T-helper 17 cell (primary cell): ENCODE data around the gene CACNA2D3. TPM values are rescaled to one million over a fixed set of nuclear protein-coding genes. Genes with fewer than 3 reads are reported as not detected.

Experiments
- ATAC-seq: fragments of 150-1000 bp; cut with Tn5 transposase; 2 replicates; pipeline ENCODE4 v1.10.0; 2021; ENCODE audit warnings: mild to moderate bottlenecking, moderate library complexity
- DNase-seq, 3 donors: peaks; one replicate each; pipeline versions ENCODE4 v3.0.0 to v3.0.0-alpha.2; 2020 to 2021
- H3K9me3 ChIP-seq: one replicate; pipeline ENCODE4 v1.7.0; 2013; ENCODE audit warnings: low read length, mild to moderate bottlenecking; ENCODE audit not compliant: control insufficient read depth, poor library complexity, severe bottlenecking
- H3K27ac Mint-ChIP-seq: one replicate; pipeline ENCODE4 v1.8.0; 2022; ENCODE audit warnings: mild to moderate bottlenecking, moderate library complexity, mixed read lengths
- H3K27me3 Mint-ChIP-seq: one replicate; pipeline ENCODE4 v1.8.0; 2022; ENCODE audit warnings: mixed read lengths
- H3K36me3 Mint-ChIP-seq: one replicate; pipeline ENCODE4 v1.8.0; 2022; ENCODE audit warnings: low read depth, mixed read lengths
- H3K4me1 Mint-ChIP-seq: one replicate; pipeline ENCODE4 v1.8.0; 2022; ENCODE audit warnings: mild to moderate bottlenecking, mixed read lengths
- H3K4me3 Mint-ChIP-seq: one replicate; pipeline ENCODE4 v1.8.0; 2022; ENCODE audit warnings: mild to moderate bottlenecking, moderate library complexity, mixed read lengths
- total RNA-seq, 4 donors: library from RNA in 2 of 4; stranded (reverse) in 2 of 4; gene quantifications; one replicate each; pipeline ENCODE4 v1.2.3 and lab custom pipeline; 2022 to 2026

CACNA2D3 gene
- total RNA-seq, 2 donors from 2014 or later: 0.08 TPM; not detected in 1

DNA sequence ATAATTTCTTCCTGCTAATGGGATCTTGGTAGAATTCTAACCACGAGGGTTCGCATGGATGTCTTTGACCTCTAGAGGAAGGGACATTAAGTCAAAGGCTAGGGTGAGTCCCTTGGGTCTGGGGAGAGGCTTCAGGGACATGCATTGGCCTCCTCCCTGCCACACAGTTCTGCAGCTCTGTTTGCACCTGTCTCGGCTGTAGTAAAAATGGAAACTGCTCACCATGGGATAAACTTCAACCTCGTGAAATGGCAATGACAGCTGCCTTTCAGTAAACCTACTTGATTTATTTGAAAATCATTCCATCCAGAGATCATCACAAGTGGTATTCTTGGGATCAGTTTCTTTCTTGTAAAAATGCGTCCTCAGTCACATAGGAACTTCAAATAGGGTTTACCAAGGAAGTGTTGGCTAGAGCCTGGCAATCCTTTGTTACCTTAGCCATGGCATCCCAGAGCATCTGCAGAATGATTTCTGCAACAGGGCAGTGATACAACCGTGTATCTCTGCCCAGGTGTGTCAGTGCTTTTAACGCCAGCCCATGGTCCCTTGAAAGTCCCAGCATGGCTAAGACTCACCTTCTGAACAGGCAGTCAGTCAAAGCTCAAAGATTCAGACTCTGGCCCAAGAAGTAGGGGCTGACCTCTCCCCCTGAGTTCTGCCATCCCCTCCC, 819.5 kb downstream of the CACNA2D3 start:
- H3K9me3 ChIP-seq: no peaks in the 10 kb centered on the region
- Mint-ChIP-seq H3K4me1 (no peaks in the 10 kb centered on the region), H3K36me3 (no peaks in the 10 kb centered on the region), H3K27me3 (no peaks in the 10 kb centered on the region), H3K27ac (no peak overlapping the region), H3K4me3 (no peak overlapping the region)
- no peak for DNase-seq
- ATAC-seq: no peak

DNA sequence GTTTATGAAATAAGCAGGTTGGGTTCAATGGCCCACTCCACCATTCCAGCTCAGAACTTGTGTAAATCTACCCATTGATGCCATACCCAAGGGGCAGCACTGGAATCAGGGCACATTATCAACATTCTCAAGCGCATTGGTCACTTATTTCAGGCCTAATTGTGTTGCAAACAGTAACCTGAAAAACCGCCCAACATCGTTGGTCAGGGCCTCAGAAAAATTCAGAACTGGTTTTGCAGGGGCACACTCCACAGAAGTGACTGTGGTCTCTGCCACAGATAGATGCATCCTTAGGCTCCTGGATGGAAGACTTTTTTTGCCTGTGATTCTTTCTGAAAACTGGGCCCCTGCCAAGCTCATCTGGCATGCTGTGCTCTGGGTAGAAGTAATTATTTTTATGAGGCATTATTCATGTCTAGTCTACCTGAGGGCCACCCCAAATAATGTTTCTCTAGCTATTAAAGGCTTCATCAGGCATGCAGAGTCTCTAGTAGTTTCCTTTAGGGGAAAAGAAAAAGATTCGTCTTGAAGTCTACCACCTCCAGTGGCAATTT, 827.2 kb downstream of the CACNA2D3 start:
- Mint-ChIP-seq H3K27ac (no peak overlapping the region), H3K27me3 (no peaks in the 10 kb centered on the region), H3K36me3 (no peaks in the 10 kb centered on the region), H3K4me1 (no peaks in the 10 kb centered on the region), H3K4me3 (no peak overlapping the region)
- no peaks in the 10 kb centered on the region for H3K9me3 ChIP-seq
- ATAC-seq (no peak), DNase-seq (no peak)

DNA sequence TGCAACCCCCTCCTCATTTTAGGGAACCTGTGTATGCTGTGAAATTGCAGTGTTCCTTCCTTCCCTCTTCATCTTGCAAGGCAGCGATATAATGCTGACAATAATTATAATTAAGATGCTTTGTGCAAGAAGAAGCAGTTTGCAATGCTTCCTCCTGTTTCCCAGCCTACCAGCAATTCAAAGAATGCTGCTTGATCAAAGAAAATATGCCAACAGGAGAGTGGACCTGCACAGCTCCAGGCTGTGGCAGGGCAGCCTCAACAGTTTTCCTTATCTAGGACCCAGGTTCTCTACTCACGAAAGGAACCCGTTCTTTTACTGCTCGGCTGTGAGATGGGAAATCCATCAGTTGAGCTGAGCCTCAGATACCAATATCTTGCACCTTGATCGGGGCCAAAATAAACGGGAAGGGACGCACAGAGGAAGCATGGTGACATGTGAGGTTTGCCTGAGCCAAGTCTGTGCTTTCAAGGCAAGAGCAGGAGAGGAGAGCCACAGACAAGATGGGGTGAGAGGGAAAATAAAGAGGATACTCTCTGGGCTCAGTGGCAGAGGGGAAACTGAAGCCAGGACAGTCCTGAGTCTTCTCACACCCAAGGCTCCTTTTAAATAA, 828.1 kb downstream of the CACNA2D3 start:
- no peaks in the 10 kb centered on the region for H3K36me3 Mint-ChIP-seq
- no peaks in the 10 kb centered on the region for H3K9me3 ChIP-seq
- no peak overlapping the region for H3K27ac Mint-ChIP-seq
- H3K4me3 Mint-ChIP-seq: no peak overlapping the region
- ATAC-seq (no peak), DNase-seq (no peak)
- no peaks in the 10 kb centered on the region for H3K4me1 Mint-ChIP-seq
- H3K27me3 Mint-ChIP-seq: no peaks in the 10 kb centered on the region

DNA sequence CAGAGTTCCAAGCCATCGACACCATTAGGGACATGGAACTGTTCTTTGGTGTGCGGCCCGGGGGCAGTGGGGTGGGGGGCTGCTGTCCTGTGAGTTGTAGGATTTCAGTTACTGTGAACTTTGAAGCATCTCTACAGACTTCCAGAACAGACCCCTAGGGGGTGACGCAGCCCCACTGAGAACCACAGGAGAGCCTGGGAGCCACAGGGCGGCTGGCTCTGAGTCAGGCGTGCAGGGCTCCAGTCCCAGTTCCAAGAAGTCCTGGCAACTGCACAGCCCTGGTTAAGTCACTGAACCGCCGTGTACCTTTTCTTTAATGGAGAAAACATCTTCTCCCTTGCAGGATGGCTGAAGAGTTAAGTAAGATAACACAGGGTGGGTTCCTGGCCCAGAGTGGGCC, 829.1 kb downstream of the CACNA2D3 start:
- DNase-seq (no peak), ATAC-seq (no peak)
- H3K9me3 ChIP-seq: no peaks in the 10 kb centered on the region
- Mint-ChIP-seq H3K27ac (no peak overlapping the region), H3K4me1 (no peaks in the 10 kb centered on the region), H3K4me3 (no peak overlapping the region), H3K36me3 (no peaks in the 10 kb centered on the region), H3K27me3 (no peaks in the 10 kb centered on the region)

DNA sequence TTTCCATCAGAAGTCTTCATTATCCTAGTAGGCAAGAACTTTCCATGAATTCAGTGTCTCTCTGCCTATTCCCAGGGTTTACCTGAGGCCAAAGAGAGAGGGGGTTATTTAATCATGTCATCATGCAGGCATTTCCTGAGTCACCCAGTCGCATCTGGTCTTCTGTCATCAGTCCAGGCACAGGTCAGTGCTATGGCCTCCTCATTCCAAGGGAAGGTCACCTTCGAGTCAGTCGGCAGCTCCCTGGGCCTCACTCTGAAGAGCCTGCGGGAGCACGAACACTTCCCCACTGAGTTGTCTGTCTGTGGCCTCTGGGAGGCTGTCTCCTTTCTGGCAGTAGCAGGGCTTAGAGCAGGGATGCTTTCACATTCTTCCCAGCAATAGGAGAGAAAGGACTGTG, 831.7 kb downstream of the CACNA2D3 start:
- no peak overlapping the region for H3K27ac Mint-ChIP-seq

DNA sequence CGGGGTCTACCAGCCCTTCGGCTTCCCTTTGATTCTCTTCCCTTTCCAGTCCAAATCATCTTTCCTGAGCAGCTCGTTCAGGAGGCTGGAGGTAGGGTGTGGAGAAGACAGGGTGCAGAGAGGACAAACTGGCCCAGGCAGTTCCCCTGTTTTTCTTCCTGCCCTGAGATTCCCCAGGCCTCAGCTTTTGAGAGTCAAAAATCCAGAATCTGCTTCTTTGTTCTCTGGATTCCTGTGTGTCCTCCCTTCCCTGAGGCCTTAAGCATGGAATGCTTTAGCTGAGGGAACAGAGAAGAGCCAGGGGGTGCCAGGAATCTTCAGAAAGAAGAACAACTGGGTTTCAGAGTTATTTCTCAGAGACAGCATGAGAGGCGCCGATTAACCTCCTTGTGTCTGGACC, 832.2 kb downstream of the CACNA2D3 start:
- ATAC-seq (no peak), DNase-seq (no peak)
- H3K9me3 ChIP-seq: no peaks in the 10 kb centered on the region
- Mint-ChIP-seq H3K36me3 (no peaks in the 10 kb centered on the region), H3K27me3 (no peaks in the 10 kb centered on the region), H3K27ac (no peak overlapping the region), H3K4me1 (no peaks in the 10 kb centered on the region), H3K4me3 (no peak overlapping the region)

More for the DNA sequence above, 831.7 kb downstream of the CACNA2D3 start:
- Mint-ChIP-seq H3K4me1 (no peaks in the 10 kb centered on the region), H3K36me3 (no peaks in the 10 kb centered on the region), H3K27me3 (no peaks in the 10 kb centered on the region), H3K4me3 (no peak overlapping the region)
- ATAC-seq (no peak), DNase-seq (no peak)
- no peaks in the 10 kb centered on the region for H3K9me3 ChIP-seq

DNA sequence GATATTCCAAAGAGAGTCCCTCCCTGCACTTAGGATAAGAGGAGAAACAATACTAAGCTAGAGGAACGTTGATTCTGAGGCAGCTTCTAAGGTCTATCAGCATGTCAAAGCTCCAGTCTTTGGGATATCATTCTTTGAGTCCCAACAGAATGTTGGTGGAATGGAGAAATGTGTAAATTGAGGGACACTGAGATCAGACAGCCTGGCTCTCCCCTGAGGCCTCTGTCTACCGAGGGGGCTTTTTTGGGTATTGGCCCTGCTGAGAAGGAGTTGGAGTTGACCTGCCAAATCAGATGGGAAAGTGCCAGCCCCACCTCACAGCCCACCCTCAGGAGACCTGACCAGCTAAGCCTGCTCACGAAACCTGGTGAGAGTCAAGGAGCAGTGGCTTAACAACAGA, 833.1 kb downstream of the CACNA2D3 start:
- no peak for ATAC-seq
- Mint-ChIP-seq H3K4me3 (no peak overlapping the region), H3K27me3 (no peaks in the 10 kb centered on the region), H3K4me1 (no peaks in the 10 kb centered on the region), H3K36me3 (no peaks in the 10 kb centered on the region), H3K27ac (no peak overlapping the region)
- no peaks in the 10 kb centered on the region for H3K9me3 ChIP-seq
- no peak for DNase-seq

DNA sequence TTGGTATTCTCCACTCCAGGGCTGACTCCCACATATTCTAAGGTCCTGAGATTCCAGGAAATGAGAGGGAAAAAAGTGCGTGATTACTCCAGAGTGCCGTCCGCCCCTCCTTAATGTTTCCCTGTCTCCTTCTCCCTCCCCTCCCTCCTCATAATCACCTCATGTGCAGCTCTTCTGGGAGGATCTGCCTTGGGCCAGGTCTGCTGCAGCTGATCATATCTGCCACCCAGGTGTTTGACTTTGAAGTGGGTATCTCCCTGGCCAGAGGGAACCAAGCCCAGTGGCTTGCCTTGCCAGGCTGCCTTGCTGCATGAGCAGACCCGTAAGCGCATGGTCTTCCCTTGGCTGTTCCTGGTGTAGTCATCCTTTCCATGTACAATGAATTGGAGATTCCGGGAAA, 833.6 kb downstream of the CACNA2D3 start:
- H3K9me3 ChIP-seq: no peaks in the 10 kb centered on the region
- Mint-ChIP-seq H3K27me3 (no peaks in the 10 kb centered on the region), H3K4me1 (no peaks in the 10 kb centered on the region), H3K4me3 (no peak overlapping the region), H3K36me3 (no peaks in the 10 kb centered on the region), H3K27ac (no peak overlapping the region)
- DNase-seq: no peak
- ATAC-seq: no peak

DNA sequence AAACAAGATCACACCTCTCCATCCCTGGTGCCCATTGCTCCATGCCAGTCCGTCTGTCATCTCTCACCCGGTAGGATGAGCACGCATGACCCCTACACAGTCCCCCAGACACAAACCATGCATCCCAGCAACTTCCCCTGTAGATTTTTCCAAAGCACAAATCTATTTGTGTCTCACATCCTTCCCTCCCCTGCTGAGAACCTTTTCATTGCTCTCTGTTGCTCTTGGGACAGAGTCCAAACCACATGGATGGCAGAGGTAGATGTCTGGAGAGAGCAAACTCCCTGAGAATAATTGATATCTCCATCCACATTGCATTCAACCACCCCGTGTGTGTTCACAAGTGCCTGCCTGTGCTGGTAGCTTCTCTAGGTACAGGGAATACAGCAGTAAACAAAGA, 835.4 kb downstream of the CACNA2D3 start:
- Mint-ChIP-seq H3K27me3 (no peaks in the 10 kb centered on the region), H3K36me3 (no peaks in the 10 kb centered on the region), H3K4me3 (no peak overlapping the region), H3K4me1 (no peaks in the 10 kb centered on the region), H3K27ac (no peak overlapping the region)
- no peak for DNase-seq
- H3K9me3 ChIP-seq: no peaks in the 10 kb centered on the region
- no peak for ATAC-seq

DNA sequence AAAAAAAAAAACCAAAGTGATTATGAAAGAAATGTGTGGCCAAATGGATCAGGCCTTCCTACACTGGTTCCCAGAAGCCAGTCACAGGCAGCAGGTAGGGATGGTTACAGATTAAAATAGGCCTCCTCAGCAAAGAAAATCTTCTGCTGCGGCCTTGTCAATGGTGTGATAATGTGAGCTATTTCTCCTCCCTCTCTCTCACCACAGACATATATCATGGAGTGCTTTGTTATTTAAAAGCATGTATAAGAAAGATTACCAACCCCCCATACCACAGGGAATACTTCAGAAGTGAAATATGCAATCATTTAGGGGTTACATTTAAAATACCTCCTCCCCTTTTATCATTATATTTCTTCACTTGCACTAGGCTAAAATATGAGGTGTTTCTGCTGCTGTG, 837.7 kb downstream of the CACNA2D3 start:
- no peak for DNase-seq
- H3K36me3 Mint-ChIP-seq: no peaks in the 10 kb centered on the region
- no peak overlapping the region for H3K4me3 Mint-ChIP-seq
- H3K4me1 Mint-ChIP-seq: no peaks in the 10 kb centered on the region
- H3K27me3 Mint-ChIP-seq: no peaks in the 10 kb centered on the region
- ATAC-seq: no peak
- H3K9me3 ChIP-seq: no peaks in the 10 kb centered on the region
- H3K27ac Mint-ChIP-seq: no peak overlapping the region

DNA sequence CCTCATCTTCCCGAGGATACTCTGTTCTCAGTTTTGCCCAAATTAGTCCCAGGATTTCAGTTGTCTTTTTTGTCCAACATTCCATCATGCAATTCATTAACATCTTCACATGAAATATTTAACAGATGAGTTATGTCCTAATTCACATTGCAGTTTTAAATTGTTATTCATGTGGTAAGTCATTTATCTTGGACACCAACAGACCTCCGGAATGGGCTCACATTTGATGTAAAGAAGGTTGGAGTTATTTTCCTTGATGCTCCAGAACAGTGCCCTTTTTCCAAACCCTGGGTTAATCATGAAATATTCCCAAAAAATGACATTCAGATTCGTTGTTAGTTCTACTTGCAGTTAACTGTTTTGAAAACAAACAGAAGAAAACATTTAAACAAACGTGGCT, 838.3 kb downstream of the CACNA2D3 start:
- ATAC-seq (no peak), DNase-seq (no peak)
- no peaks in the 10 kb centered on the region for H3K9me3 ChIP-seq
- Mint-ChIP-seq H3K27ac (no peak overlapping the region), H3K4me3 (no peak overlapping the region), H3K4me1 (no peaks in the 10 kb centered on the region), H3K27me3 (no peaks in the 10 kb centered on the region), H3K36me3 (no peaks in the 10 kb centered on the region)

DNA sequence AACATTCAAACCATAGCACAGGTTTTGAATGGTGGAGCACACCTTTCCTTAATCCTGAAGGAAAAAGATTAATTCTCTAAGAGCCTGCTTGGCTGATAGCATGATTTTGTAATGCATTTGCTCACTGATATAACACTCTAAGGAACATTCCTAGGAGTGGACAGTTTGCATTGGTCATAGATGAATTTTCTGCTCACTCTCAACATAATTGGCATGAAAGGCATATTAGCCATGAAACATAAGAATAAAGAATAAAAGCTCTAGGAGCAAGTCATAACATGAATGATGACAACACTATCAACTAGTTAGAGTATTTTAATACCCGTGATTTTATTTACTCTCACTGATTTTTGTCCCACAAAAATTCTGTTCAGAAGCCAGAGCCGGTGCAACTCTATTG, 839.8 kb downstream of the CACNA2D3 start:
- no peak for DNase-seq
- Mint-ChIP-seq H3K4me1 (no peaks in the 10 kb centered on the region), H3K36me3 (no peaks in the 10 kb centered on the region), H3K27me3 (no peaks in the 10 kb centered on the region), H3K4me3 (no peak overlapping the region), H3K27ac (no peak overlapping the region)
- no peak for ATAC-seq
- no peaks in the 10 kb centered on the region for H3K9me3 ChIP-seq

DNA sequence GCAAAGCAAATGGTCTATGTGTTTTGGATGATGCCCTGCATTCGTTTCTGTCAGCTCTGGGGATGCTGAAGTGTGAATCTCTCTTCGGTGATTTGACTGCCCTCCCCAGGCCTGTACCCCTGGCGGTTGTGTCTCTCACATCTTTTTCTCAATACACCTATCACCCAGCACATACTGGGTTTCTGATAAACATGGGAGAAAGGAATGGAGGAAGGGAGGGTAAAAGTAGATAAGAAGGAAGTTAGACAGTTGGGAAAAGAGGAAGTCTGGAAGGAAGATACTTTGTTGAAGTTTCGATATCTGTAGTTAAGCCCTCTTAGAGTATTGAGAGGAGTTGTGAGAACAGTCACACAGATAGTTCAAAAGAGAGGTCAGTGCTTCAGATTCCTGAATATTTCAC, 841.3 kb downstream of the CACNA2D3 start:
- Mint-ChIP-seq H3K27me3 (no peaks in the 10 kb centered on the region), H3K4me1 (no peaks in the 10 kb centered on the region)

DNA sequence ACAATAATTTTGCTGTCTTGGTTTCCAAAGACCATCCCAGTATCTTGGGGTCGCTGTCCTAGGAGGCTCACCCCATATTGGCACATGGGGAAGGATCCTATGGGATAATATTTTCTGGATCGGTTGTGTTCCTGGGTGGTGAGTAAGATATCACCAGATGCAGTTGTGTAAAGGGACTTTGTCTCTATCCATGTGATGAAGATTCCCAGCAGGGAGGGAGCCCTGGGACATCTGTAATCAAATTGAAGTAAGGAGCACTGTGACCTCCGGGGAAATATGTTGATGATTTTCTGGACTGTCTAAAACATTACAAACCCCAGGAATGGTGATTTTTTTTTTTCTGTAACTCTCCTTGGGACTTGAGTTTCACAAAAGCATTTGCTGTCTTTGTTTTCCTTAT, 841.7 kb downstream of the CACNA2D3 start:
- H3K9me3 ChIP-seq: no peaks in the 10 kb centered on the region
- DNase-seq (no peak), ATAC-seq (no peak)
- no peak overlapping the region for H3K4me3 Mint-ChIP-seq
- H3K27me3 Mint-ChIP-seq: no peaks in the 10 kb centered on the region
- H3K4me1 Mint-ChIP-seq: no peaks in the 10 kb centered on the region
- no peaks in the 10 kb centered on the region for H3K36me3 Mint-ChIP-seq
- no peak overlapping the region for H3K27ac Mint-ChIP-seq

More for the DNA sequence above, 841.3 kb downstream of the CACNA2D3 start:
- H3K9me3 ChIP-seq: no peaks in the 10 kb centered on the region
- H3K4me3 Mint-ChIP-seq: no peak overlapping the region
- H3K27ac Mint-ChIP-seq: no peak overlapping the region
- ATAC-seq (no peak), DNase-seq (no peak)
- H3K36me3 Mint-ChIP-seq: no peaks in the 10 kb centered on the region
